ENCODE measurements around the gene PARL. TPM values are rescaled to one million over a fixed set of nuclear protein-coding genes. Genes with fewer than 3 reads are reported as not detected.

The PARL gene
- total RNA-seq, 1 experiment from 2014 or later, result 69.7 TPM

- CTCF ChIA-PET, result no interaction called here
- BruUV-seq (replicated peaks), result no TSS peak
Observed at GRCh38 chr3:183808355-183808754, 76.3 kb downstream of the PARL start.

More at GRCh38 chr3:183808355-183808754, 76.3 kb downstream of the PARL start:
- no peaks in the 10 kb centered on the region for H3K27me3 ChIP-seq (ENCODE audit: insufficient read depth, low read length)
- no peaks in the 10 kb centered on the region for H3K79me2 ChIP-seq (ENCODE audit: insufficient read depth, low read length)
- no peaks in the 10 kb centered on the region for H3K9me3 ChIP-seq (ENCODE audit: control insufficient read depth in 1 of 2, insufficient read depth in 1 of 2, low read depth in 1 of 2, low read length in 2 of 2)
- no peaks in the 10 kb centered on the region for H3K9me2 ChIP-seq (ENCODE audit: insufficient read depth)
- H4K20me1 ChIP-seq (ENCODE audit: insufficient read depth), result no peaks in the 10 kb centered on the region
- H3K36me3 ChIP-seq (ENCODE audit: control insufficient read depth in 1 of 2, insufficient read depth in 2 of 2, low read length in 2 of 2), result peaks cover 44 to 52% of the 10 kb centered on the region in 2 experiments
- POLR2A ChIA-PET, result no interaction called here
- ATAC-seq (no peak), DNase-seq (ENCODE audit: low read depth, low spot score) (no peak)
- TF ChIP-seq EGR1 (IDR thresholded peaks at IDR 0.05; ENCODE audit: low read depth) (no peak), JUND (IDR thresholded peaks at IDR 0.05) (no peak), SIN3A (IDR thresholded peaks at IDR 0.05; ENCODE audit: low read depth) (no peak), YY1 (IDR thresholded peaks at IDR 0.05; ENCODE audit: extremely low read depth, insufficient replicate concordance, low read depth, low read length) (no peak), FOSL1 (IDR thresholded peaks at IDR 0.05; ENCODE audit: low read depth) (no peak), ZNF274 (IDR thresholded peaks at IDR 0.05; ENCODE audit: low read depth, low read length) (no peak), SP1 (IDR thresholded peaks at IDR 0.05; ENCODE audit: low read depth) (no peak), EZH2phosphoT487 (IDR thresholded peaks at IDR 0.05; ENCODE audit: borderline replicate concordance) (no peak), REST (IDR thresholded peaks at IDR 0.05; ENCODE audit: low read depth) (no peak), EZH2 (IDR thresholded peaks at IDR 0.05) (no peak), POLR2AphosphoS5 (IDR thresholded peaks at IDR 0.05; ENCODE audit: low read depth, low read length) (no peak)
- TF ChIP-seq, protein P1, sequence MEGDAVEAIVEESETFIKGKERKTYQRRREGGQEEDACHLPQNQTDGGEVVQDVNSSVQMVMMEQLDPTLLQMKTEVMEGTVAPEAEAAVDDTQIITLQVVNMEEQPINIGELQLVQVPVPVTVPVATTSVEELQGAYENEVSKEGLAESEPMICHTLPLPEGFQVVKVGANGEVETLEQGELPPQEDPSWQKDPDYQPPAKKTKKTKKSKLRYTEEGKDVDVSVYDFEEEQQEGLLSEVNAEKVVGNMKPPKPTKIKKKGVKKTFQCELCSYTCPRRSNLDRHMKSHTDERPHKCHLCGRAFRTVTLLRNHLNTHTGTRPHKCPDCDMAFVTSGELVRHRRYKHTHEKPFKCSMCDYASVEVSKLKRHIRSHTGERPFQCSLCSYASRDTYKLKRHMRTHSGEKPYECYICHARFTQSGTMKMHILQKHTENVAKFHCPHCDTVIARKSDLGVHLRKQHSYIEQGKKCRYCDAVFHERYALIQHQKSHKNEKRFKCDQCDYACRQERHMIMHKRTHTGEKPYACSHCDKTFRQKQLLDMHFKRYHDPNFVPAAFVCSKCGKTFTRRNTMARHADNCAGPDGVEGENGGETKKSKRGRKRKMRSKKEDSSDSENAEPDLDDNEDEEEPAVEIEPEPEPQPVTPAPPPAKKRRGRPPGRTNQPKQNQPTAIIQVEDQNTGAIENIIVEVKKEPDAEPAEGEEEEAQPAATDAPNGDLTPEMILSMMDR (IDR thresholded peaks at IDR 0.05 in 2 of 3, conservative IDR thresholded peaks at IDR 0.05 in 1 of 3; ENCODE audit: borderline replicate concordance in 1 of 3, insufficient read depth in 1 of 3, low read depth in 2 of 3, low read length in 2 of 3), result no peak
- TF ChIP-seq, protein P2, sequence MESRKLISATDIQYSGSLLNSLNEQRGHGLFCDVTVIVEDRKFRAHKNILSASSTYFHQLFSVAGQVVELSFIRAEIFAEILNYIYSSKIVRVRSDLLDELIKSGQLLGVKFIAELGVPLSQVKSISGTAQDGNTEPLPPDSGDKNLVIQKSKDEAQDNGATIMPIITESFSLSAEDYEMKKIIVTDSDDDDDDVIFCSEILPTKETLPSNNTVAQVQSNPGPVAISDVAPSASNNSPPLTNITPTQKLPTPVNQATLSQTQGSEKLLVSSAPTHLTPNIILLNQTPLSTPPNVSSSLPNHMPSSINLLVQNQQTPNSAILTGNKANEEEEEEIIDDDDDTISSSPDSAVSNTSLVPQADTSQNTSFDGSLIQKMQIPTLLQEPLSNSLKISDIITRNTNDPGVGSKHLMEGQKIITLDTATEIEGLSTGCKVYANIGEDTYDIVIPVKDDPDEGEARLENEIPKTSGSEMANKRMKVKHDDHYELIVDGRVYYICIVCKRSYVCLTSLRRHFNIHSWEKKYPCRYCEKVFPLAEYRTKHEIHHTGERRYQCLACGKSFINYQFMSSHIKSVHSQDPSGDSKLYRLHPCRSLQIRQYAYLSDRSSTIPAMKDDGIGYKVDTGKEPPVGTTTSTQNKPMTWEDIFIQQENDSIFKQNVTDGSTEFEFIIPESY (IDR thresholded peaks at IDR 0.05; ENCODE audit: extremely low read depth, insufficient replicate concordance, low read length), result no peak
- no peak overlapping the region for H2AFZ ChIP-seq (ENCODE audit: low read depth, low read length, poor library complexity, severe bottlenecking)
- no peak overlapping the region for H3K9ac ChIP-seq (ENCODE audit: low read length)
- H3K4me3 ChIP-seq (replicated peaks in 1 of 2; ENCODE audit: low read depth in 1 of 2, low read length in 2 of 2), result no peak overlapping the region
- no peak overlapping the region for H3K27ac ChIP-seq (ENCODE audit: low read depth, low read length)
- RAD21 ChIA-PET (ENCODE audit: low non-redundant PET in 1 of 2, low total read pairs in 2 of 2, uncharacterized antibody in 2 of 2, unreplicated experiment in 2 of 2), result no interaction called here
- intact Hi-C loops (cut with micrococcal nuclease), result no loop called here
- no peak overlapping the region for H3K4me2 ChIP-seq (ENCODE audit: low read length)
- H3K4me1 ChIP-seq (ENCODE audit: control insufficient read depth in 1 of 2, insufficient read depth in 2 of 2, low read length in 2 of 2), result no peaks in the 10 kb centered on the region

Data from HCT116 (cell line).